ENCODE measurements around the gene KRT222.
A peak's percentile ranks its signal among the peaks of the same experiment; 100 is the strongest.

KRT222 gene

DNA sequence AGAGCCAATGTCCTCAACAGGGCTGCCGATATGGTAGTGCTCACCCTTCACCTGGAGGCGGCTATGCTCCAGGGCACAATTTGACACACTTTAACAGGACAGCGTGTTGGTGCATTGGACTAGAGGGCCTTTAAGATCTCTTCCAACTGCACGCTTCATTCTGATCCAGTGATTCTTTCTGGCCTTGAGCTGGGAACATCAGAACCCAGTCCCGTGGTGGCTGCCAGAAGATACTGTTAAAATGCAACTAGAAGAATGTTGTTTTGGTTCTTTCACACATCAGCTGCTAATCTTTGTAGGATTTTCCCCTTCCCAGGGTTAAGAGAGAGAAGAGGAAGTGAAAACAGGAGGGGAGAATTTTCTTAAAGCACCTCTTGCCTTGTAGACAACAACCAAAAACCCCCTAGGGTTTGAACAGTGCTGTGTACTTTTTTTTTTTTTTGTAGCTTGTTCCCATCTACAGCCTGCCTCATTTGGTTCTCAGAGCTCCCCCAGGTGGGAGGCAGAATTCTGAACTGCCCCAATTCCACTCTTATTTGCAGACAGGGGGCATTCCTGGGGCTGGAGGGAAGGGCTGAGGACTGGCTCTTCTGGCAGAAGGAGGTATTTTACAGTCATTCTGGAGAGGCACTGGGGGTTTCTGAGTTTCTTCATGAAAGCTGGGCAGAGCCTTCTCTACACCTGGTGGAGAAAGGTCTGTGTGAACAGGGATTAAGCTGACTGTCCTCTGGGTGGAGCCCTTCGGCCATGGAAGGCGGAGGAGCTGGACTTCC lies 49.7 kb downstream of the KRT222 start:
- no peak for DNase-seq (ENCODE audit: low read depth)

DNA sequence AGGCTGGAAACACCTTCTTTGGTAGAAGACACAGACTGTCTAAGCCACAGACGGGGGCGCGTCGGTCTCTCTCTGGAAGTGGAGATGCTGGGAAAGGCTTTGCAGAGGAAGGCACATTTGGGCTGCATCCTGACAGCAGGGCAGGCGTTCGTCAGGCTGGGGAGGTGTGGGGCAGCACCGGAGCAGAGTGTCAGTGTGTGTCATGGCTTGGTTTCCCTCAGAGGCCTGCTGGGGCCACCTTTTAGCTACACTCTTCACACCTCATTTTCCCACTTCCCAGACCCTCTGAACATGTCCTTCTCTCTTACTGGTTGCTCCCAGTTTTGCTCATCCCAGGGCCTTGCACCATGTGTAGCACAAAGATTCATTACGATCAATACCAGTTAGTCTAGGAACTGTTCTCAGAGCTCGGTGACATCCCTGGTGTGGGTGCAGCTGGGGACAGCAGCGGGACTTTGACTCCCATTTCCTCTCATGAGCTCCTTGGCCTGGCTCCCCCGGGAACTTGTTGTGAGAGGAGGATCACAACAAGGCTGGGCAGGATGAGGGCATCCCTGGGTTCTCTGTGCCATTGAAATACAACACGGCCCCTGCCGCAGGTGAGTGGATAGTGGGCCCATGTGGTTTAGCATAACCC lies 50.4 kb downstream of the KRT222 start:
- DNase-seq (ENCODE audit: low read depth) = no peak

- no peak for DNase-seq (ENCODE audit: low read depth)
These were observed 51.4 kb downstream of the KRT222 start for GRCh38 chr17:40613467-40614154.

- DNase-seq (ENCODE audit: low read depth) = peak; percentile 52
These were observed 52.3 kb downstream of the KRT222 start for GRCh38 chr17:40612599-40613244.

DNA sequence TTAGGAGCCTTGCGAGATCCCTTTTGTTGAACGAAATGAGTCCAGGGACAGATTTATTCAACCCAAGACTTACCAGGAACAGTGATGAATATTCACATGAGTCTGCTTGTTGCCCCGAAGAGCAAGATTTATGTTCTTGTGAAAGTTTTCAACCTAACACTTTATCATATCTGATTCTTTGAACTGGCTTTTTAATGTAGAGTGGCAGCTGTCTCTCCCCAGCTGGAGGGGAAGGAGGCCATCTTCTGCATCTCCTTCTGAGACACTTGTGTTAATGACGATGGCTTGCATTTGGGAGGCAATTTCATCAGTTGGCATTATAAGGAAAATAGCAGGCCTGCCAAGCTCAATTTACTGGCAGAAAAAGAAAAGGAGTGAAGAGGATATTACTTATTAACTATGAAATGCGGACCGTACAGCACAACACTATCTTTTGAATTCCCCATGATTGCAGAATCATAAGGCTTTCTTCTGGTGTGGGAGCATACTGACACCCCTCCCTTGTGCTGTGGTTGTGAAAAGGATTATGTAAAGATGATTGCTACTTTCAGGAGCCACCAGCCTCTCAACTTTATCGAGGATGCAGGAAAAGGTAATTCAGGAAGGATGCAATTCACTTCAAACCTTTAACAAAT lies 53.0 kb downstream of the KRT222 start:
- DNase-seq (ENCODE audit: low read depth) = no peak

DNA sequence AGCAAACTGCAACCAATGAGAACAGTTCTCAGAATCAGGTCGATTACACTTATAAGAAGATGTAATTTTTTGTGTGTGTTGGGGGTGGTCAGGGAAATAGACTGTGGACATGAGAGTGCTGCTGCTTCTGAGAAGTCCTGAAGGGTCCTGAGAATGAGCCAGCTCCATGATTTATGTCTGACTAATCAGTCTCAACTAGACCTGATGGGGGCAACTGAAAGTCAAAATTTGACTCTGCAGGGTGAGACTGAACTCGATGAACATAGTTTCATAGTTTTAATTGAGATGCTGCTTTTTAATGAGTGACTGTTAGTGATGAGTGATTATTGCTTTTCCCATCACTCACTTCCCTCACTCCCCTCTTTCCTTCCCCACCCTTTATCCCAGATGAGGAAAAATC lies 54.6 kb downstream of the KRT222 start:
- DNase-seq (ENCODE audit: low read depth) = no peak

DNA sequence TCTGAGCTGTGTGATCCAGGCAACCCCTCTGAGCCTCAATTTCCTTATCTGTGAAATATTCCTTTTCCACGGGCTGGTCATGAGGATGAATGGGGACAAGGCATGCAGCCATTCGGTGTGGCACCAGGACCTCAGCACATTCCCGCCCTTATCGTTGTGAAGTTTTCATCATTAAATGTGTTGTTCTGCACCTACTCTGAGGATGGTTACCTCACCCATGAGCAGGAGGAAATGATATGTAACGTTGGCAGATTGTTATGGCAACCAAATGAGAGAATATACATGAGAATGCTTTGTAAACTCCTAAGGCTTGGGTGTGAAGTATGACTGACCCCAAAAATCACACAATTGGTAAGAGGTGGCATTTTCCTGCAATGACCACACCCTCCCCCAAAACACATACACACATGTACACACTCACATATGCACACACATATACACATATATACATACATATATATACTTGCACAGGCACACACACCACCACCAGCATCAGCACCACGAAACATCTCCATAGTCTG lies 56.9 kb downstream of the KRT222 start:
- no peak for DNase-seq (ENCODE audit: low read depth)

GRCh38 chr17:40607641-40608040 lies 57.3 kb downstream of the KRT222 start:
- no peak for DNase-seq (ENCODE audit: low read depth)

DNA sequence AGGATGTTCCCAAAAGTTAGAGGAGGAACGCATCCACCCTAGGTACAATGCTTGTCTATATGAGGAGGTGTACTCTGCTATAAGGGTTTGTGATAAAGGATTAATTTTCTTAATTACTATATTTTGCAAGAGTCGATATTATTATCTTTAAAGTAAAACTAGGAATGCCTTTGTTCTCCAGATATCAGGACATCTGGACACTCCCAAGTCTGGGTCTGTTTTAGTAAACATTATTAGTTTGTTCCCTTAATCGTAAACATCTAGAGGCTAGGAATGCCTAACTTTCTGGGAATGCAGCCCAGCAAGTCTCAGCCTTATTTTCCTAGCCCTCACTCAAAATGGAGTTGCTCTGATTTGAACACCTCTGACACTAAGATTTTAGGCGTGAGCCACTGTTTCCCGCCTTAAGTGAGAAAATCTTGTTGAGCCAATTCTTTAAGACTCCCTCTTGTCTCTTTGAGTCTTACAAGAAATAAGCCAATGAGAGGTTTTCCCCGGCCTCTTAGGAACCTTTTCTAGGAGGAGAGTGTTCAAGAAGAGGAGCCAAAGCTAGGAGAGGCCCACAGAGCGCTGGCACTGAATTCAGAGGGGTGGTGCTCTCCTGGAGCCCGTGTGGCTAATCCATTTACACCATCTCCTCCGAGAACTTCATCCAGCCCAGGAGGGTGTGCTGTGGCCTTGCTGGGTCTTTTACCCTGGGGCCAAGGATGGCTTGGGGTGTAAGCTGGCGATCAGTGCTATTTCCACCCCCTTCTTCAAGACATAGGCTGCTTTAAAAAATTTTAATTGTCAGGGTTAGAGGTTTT lies 58.2 kb downstream of the KRT222 start:
- DNase-seq (ENCODE audit: low read depth) = no peak

GRCh38 chr17:40605306-40605705 lies 59.7 kb downstream of the KRT222 start:
- peak; percentile 60 for DNase-seq (ENCODE audit: low read depth)
